ENCODE measurements around the gene PTPN23.
"Not testable (repeated sequence)": the region's sequence is repeated elsewhere in the genome, so short reads cannot be mapped to it uniquely, and the experiment has no call there.

PTPN23 gene

DNA sequence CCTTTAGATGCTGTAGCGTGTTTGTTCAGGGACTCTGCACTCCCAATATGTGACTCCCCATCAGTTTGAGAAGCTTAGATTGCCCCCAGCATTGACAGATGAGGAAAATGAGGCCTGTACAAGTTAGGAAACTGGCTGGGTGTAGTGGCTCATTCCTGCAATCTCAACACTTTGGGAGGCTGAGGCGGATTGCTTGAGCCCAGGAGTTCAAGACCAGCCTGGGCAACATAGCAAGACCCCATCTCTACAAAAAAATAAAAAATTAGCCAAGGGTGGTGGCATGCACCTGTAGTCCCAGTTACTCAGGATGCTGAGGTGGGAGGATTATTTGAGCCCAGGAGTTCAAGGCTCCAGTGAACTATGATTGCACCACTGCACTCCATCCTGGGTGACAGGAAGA is 14.0 kb upstream of the PTPN23 start:
- H3K27me3 ChIP-seq (ENCODE audit: control insufficient read depth, low read length), result peaks cover 3% of the 10 kb centered on the region; the same call in 1 of the 2 replicates
- H3K27ac ChIP-seq (ENCODE audit: low read depth, low read length), result no peak overlapping the region
- H3K4me2 ChIP-seq (ENCODE audit: low read length), result no peak overlapping the region
- H3K4me3 ChIP-seq (ENCODE audit: low read length), result no peak overlapping the region
- peaks cover 4% of the 10 kb centered on the region for H3K9me3 ChIP-seq (ENCODE audit: control insufficient read depth, insufficient read depth, low read length)
- no peaks in the 10 kb centered on the region for H4K20me1 ChIP-seq (ENCODE audit: control insufficient read depth, insufficient read depth, low read depth, low read length)
- H3F3A ChIP-seq (ENCODE audit: control insufficient read depth, insufficient read depth), result no peaks in the 10 kb centered on the region
- TF ChIP-seq, protein P1, sequence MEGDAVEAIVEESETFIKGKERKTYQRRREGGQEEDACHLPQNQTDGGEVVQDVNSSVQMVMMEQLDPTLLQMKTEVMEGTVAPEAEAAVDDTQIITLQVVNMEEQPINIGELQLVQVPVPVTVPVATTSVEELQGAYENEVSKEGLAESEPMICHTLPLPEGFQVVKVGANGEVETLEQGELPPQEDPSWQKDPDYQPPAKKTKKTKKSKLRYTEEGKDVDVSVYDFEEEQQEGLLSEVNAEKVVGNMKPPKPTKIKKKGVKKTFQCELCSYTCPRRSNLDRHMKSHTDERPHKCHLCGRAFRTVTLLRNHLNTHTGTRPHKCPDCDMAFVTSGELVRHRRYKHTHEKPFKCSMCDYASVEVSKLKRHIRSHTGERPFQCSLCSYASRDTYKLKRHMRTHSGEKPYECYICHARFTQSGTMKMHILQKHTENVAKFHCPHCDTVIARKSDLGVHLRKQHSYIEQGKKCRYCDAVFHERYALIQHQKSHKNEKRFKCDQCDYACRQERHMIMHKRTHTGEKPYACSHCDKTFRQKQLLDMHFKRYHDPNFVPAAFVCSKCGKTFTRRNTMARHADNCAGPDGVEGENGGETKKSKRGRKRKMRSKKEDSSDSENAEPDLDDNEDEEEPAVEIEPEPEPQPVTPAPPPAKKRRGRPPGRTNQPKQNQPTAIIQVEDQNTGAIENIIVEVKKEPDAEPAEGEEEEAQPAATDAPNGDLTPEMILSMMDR (IDR thresholded peaks at IDR 0.05; ENCODE audit: low read depth, low read length, poor library complexity, severe bottlenecking), result no peak
- TF ChIP-seq EZH2phosphoT487 (IDR thresholded peaks at IDR 0.05; ENCODE audit: borderline replicate concordance, low read length), result no peak
- H3K79me2 ChIP-seq (ENCODE audit: control insufficient read depth, low read length), result no peaks in the 10 kb centered on the region
- H3K4me1 ChIP-seq (ENCODE audit: control insufficient read depth, low read length), result peaks cover 12% of the 10 kb centered on the region
- H3K9me2 ChIP-seq (replicated peaks; ENCODE audit: control insufficient read depth, low read length), result no peaks in the 10 kb centered on the region
- H3K36me3 ChIP-seq (ENCODE audit: control insufficient read depth, low read length), result no peaks in the 10 kb centered on the region; the same call in 1 of the 2 replicates

DNA sequence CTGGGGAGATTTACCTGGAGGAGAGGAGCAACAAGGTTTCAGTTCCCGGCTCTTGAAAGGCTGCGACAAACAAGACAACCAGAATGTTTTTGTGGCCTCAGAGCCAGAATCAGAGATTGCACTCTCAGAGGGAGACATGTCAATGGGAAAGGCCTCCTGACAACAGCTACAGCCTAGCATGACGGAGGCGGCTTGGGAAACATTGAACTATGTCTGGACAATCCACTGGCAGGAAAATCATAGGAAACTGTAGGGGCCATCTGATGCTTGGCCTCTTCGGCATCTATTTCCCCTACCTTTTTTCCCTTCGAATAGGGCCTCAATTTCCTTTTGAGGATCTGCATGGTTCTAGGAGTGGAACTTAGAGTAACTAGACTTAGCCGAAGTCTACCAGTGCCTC is 13.2 kb upstream of the PTPN23 start:
- Histone ChIP-seq H3K36me3 (ENCODE audit: control insufficient read depth, low read length) (no peaks in the 10 kb centered on the region), H3K4me1 (ENCODE audit: control insufficient read depth, low read length) (peaks cover 5% of the 10 kb centered on the region), H3K4me3 (ENCODE audit: low read length) (no peak overlapping the region), H3K9me2 (replicated peaks; ENCODE audit: control insufficient read depth, low read length) (no peaks in the 10 kb centered on the region), H4K20me1 (ENCODE audit: control insufficient read depth, insufficient read depth, low read depth, low read length) (no peaks in the 10 kb centered on the region), H3K27me3 (ENCODE audit: control insufficient read depth, low read length) (peaks cover 3% of the 10 kb centered on the region; the same call in 1 of the 2 replicates), H3F3A (ENCODE audit: control insufficient read depth, insufficient read depth) (no peaks in the 10 kb centered on the region), H3K9me3 (ENCODE audit: control insufficient read depth, insufficient read depth, low read length) (no peaks in the 10 kb centered on the region), H3K79me2 (ENCODE audit: control insufficient read depth, low read length) (no peaks in the 10 kb centered on the region), H3K4me2 (ENCODE audit: low read length) (no peak overlapping the region), H3K27ac (ENCODE audit: low read depth, low read length) (no peak overlapping the region)
- TF ChIP-seq EZH2phosphoT487 (IDR thresholded peaks at IDR 0.05; ENCODE audit: borderline replicate concordance, low read length), result no peak
- TF ChIP-seq, protein P1 (IDR thresholded peaks at IDR 0.05; ENCODE audit: low read depth, low read length, poor library complexity, severe bottlenecking), result no peak

DNA sequence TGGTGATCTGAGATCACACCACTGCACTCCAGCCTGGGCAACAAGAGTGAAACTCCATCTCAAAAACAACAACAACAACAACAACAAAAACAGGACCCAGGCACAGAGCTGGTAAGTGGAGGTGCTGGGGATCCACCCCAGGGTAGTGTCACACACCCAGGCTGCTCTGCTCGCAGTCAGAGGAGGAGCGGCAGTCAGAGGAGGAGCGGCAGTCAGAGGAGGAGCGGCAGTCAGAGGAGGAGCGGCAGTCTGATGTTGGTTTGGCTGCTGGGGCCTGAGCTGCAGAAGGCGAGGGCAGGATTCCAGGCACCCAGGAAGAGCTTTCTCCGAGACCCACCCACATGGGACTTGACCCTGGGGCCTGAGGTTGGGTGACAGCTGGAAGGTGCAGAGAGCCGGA is 10.8 kb upstream of the PTPN23 start:
- H4K20me1 ChIP-seq (ENCODE audit: control insufficient read depth, insufficient read depth, low read depth, low read length); H3K27me3 ChIP-seq (ENCODE audit: control insufficient read depth, low read length); H3K36me3 ChIP-seq (ENCODE audit: control insufficient read depth, low read length); H3K4me3 ChIP-seq (ENCODE audit: low read length); H3K79me2 ChIP-seq (ENCODE audit: control insufficient read depth, low read length); H3K27ac ChIP-seq (ENCODE audit: low read depth, low read length); H3K9me3 ChIP-seq (ENCODE audit: control insufficient read depth, insufficient read depth, low read length); H3F3A ChIP-seq (ENCODE audit: control insufficient read depth, insufficient read depth); H3K4me1 ChIP-seq (ENCODE audit: control insufficient read depth, low read length); H3K4me2 ChIP-seq (ENCODE audit: low read length); H3K9me2 ChIP-seq (replicated peaks; ENCODE audit: control insufficient read depth, low read length): not testable (repeated sequence)

DNA sequence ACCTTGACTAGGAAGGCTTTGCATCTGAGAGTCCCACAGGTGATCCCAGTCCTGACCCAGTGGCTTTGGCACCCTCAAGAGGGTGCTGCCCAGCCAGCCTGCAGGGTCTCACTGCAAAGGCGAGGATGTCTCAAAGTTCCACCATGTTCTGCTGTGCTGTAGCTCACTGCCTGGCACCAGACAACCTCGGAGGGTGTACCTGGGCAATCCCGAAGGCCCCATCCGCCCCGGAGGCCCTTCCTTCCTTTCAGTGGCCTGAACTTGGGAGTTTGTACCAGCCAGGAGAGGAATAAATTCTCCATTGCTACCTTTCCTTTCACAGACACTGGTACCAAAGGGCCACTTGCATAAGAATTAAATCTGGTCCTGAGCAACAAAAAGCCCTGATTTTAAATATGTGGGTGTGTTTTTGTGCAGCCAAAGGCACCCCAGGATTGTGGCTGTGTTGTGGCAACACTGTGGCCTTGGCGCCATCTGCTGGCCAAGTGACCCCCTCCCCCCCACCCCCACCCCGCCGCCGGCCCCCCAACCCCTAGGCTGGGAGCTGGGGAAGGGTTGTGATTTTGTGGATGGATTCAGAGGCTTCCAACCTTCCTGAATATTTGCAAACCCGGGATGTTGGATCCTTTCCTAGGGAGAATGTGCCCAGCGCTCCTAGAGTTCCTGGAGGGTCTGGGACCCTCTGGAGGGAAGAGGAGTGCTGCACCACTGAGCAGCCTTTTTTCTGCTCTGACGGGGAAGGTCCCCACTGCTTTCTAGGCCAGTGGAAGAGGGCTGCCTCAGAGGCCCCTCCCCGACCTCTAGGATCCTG is 9.7 kb upstream of the PTPN23 start:
- H3K9me3 ChIP-seq (ENCODE audit: control insufficient read depth, insufficient read depth, low read length), result no peaks in the 10 kb centered on the region
- no peaks in the 10 kb centered on the region for H4K20me1 ChIP-seq (ENCODE audit: control insufficient read depth, insufficient read depth, low read depth, low read length)
- H3K9me2 ChIP-seq (replicated peaks; ENCODE audit: control insufficient read depth, low read length), result no peaks in the 10 kb centered on the region
- TF ChIP-seq EZH2phosphoT487 (IDR thresholded peaks at IDR 0.05; ENCODE audit: borderline replicate concordance, low read length), result no peak
- TF ChIP-seq, protein P1 (IDR thresholded peaks at IDR 0.05; ENCODE audit: low read depth, low read length, poor library complexity, severe bottlenecking), result no peak
- H3K36me3 ChIP-seq (ENCODE audit: control insufficient read depth, low read length), result no peaks in the 10 kb centered on the region
- peaks cover 3% of the 10 kb centered on the region; the same call in 1 of the 2 replicates for H3K27me3 ChIP-seq (ENCODE audit: control insufficient read depth, low read length)
- no peak overlapping the region for H3K4me3 ChIP-seq (ENCODE audit: low read length)
- no peak overlapping the region for H3K4me2 ChIP-seq (ENCODE audit: low read length)
- no peaks in the 10 kb centered on the region for H3K4me1 ChIP-seq (ENCODE audit: control insufficient read depth, low read length)
- H3K79me2 ChIP-seq (ENCODE audit: control insufficient read depth, low read length), result no peaks in the 10 kb centered on the region
- no peak overlapping the region for H3K27ac ChIP-seq (ENCODE audit: low read depth, low read length)
- H3F3A ChIP-seq (ENCODE audit: control insufficient read depth, insufficient read depth), result peaks cover 5% of the 10 kb centered on the region; the same call in 1 of the 2 replicates
